Fibroblast of mammary gland (primary cell): ENCODE data around the gene FOXO3.

Source experiments
- DNase-seq: peaks from one replicate; pipeline ENCODE4 v3.0.0-alpha.2; 2010; ENCODE audit warnings: low read depth
- H3K4me3 ChIP-seq: 2 replicates; pipeline ENCODE4 v1.5.1; 2011; ENCODE audit warnings: low read depth, mild to moderate bottlenecking, low read length, moderate library complexity; ENCODE audit not compliant: control insufficient read depth
- CTCF ChIP-seq: conservative IDR thresholded peaks from 2 replicates; pipeline ENCODE4 v1.5.1; 2011; ENCODE audit warnings: low read depth, low read length, inconsistent platforms; ENCODE audit not compliant: control insufficient read depth, insufficient read depth

FOXO3 gene

GRCh38 chr6:108560463-108561308 is at the start of gene FOXO3:
Gene FOXO3 (plus strand): TSS chr6:108560917. CDS start chr6:108561209, 292 bp downstream.
- DNase-seq = peak; percentile 77
- no peak for TF ChIP-seq CTCF
- peak within 1 kb of the TSS; percentile 92 for H3K4me3 ChIP-seq

- peak; percentile 42 for DNase-seq
- no peak overlapping the region for H3K4me3 ChIP-seq
- peak; percentile 54 for TF ChIP-seq CTCF
Measured at GRCh38 chr6:108518714-108519576, 41.8 kb upstream of the FOXO3 start.

GRCh38 chr6:108521616-108522107 is 39.1 kb upstream of the FOXO3 start:
- TF ChIP-seq CTCF = no peak
- DNase-seq = no peak
- H3K4me3 ChIP-seq = no peak overlapping the region

- TF ChIP-seq CTCF = no peak
- no peak for DNase-seq
- no peak overlapping the region for H3K4me3 ChIP-seq
Measured at GRCh38 chr6:108523697-108524096, 37.0 kb upstream of the FOXO3 start.

- no peak for DNase-seq
- no peak overlapping the region for H3K4me3 ChIP-seq
- TF ChIP-seq CTCF = no peak
Measured at GRCh38 chr6:108524528-108525248, 36.0 kb upstream of the FOXO3 start.

- DNase-seq = peak; percentile 55
- H3K4me3 ChIP-seq = no peak overlapping the region
- TF ChIP-seq CTCF = peak; percentile 81
Measured at GRCh38 chr6:108526739-108527174, 34.0 kb upstream of the FOXO3 start.
